ENCODE measurements around the gene TTC27. TPM values are rescaled to one million over a fixed set of nuclear protein-coding genes. Genes with fewer than 3 reads are reported as not detected.
A peak's percentile ranks its signal among the peaks of the same experiment; 100 is the strongest.
"Not testable (repeated sequence)": the region's sequence is repeated elsewhere in the genome, so short reads cannot be mapped to it uniquely, and the experiment has no call there.

Gene TTC27
- total RNA-seq, 6 experiments from 2014 or later: 20.0 to 24.7 (median 23.9) TPM

- Mint-ChIP-seq H3K9me3 (no peaks in the 10 kb centered on the region), H3K4me3 (no peak overlapping the region), H3K27me3 (ENCODE audit: insufficient read depth) (peaks cover 2% of the 10 kb centered on the region), H3K27ac (no peak overlapping the region), H3K4me1 (ENCODE audit: low read depth) (peaks cover 61% of the 10 kb centered on the region), H3K36me3 (ENCODE audit: low read depth) (peaks cover 36% of the 10 kb centered on the region)
- TF ChIP-seq CTCF (IDR thresholded peaks at IDR 0.05): no peak
- no peak for DNase-seq
Measured at GRCh38 chr2:32746669-32747068, 118.8 kb downstream of the TTC27 start.

GRCh38 chr2:32748158-32748557 lies 120.3 kb downstream of the TTC27 start:
- Mint-ChIP-seq H3K4me3 (no peak overlapping the region), H3K4me1 (ENCODE audit: low read depth) (peaks cover 63% of the 10 kb centered on the region), H3K9me3 (no peaks in the 10 kb centered on the region), H3K36me3 (ENCODE audit: low read depth) (peaks cover 35% of the 10 kb centered on the region), H3K27ac (no peak overlapping the region), H3K27me3 (ENCODE audit: insufficient read depth) (peaks cover 2% of the 10 kb centered on the region)
- no peak for TF ChIP-seq CTCF (IDR thresholded peaks at IDR 0.05)
- DNase-seq: no peak

GRCh38 chr2:32750880-32751279 lies 123.0 kb downstream of the TTC27 start:
- Mint-ChIP-seq H3K27me3 (ENCODE audit: insufficient read depth) (peaks cover 2% of the 10 kb centered on the region), H3K9me3 (no peaks in the 10 kb centered on the region), H3K36me3 (ENCODE audit: low read depth) (peaks cover 29% of the 10 kb centered on the region), H3K27ac (no peak overlapping the region), H3K4me3 (no peak overlapping the region), H3K4me1 (ENCODE audit: low read depth) (peaks cover 37% of the 10 kb centered on the region)
- no peak for DNase-seq
- TF ChIP-seq CTCF (IDR thresholded peaks at IDR 0.05): no peak

- DNase-seq: no peak
- Mint-ChIP-seq H3K27ac (peak overlapping the region; percentile 6; the same call in 1 of the 2 replicates), H3K4me1 (ENCODE audit: low read depth) (peaks cover 33% of the 10 kb centered on the region), H3K36me3 (ENCODE audit: low read depth) (peaks cover 25% of the 10 kb centered on the region), H3K27me3 (ENCODE audit: insufficient read depth) (no peaks in the 10 kb centered on the region; the same call in 1 of the 2 replicates), H3K4me3 (no peak overlapping the region), H3K9me3 (no peaks in the 10 kb centered on the region)
- TF ChIP-seq CTCF (IDR thresholded peaks at IDR 0.05): no peak
Measured at GRCh38 chr2:32752205-32752604, 124.4 kb downstream of the TTC27 start.

GRCh38 chr2:32752952-32753351 lies 125.1 kb downstream of the TTC27 start:
- no peak for TF ChIP-seq CTCF (IDR thresholded peaks at IDR 0.05)
- H3K4me3 Mint-ChIP-seq: no peak overlapping the region
- H3K27me3 Mint-ChIP-seq (ENCODE audit: insufficient read depth): no peaks in the 10 kb centered on the region; the same call in 1 of the 2 replicates
- no peaks in the 10 kb centered on the region for H3K9me3 Mint-ChIP-seq
- DNase-seq: no peak
- peaks cover 22% of the 10 kb centered on the region for H3K36me3 Mint-ChIP-seq (ENCODE audit: low read depth)
- no peak overlapping the region; the same call in 1 of the 2 replicates for H3K27ac Mint-ChIP-seq
- peaks cover 37% of the 10 kb centered on the region for H3K4me1 Mint-ChIP-seq (ENCODE audit: low read depth)

GRCh38 chr2:32754676-32755075 lies 126.8 kb downstream of the TTC27 start:
- not testable (repeated sequence) for H3K27me3 Mint-ChIP-seq (ENCODE audit: insufficient read depth); H3K9me3 Mint-ChIP-seq; H3K27ac Mint-ChIP-seq; DNase-seq; H3K4me3 Mint-ChIP-seq
- Mint-ChIP-seq H3K36me3 (ENCODE audit: low read depth) (peaks cover 13% of the 10 kb centered on the region), H3K4me1 (ENCODE audit: low read depth) (peaks cover 37% of the 10 kb centered on the region)
